T1000 (cell line): ENCODE results near the gene ZNF44.

ENCODE experiments used
- DNase-seq: peaks from one replicate; lab custom pipeline; 2025; ENCODE audit warnings: mixed read lengths; lab: John Stamatoyannopoulos, UW

The ZNF44 gene

GRCh38 chr19:12261554-12261953, 33.1 kb downstream of the ZNF44 start:
- DNase-seq, result no peak

DNA sequence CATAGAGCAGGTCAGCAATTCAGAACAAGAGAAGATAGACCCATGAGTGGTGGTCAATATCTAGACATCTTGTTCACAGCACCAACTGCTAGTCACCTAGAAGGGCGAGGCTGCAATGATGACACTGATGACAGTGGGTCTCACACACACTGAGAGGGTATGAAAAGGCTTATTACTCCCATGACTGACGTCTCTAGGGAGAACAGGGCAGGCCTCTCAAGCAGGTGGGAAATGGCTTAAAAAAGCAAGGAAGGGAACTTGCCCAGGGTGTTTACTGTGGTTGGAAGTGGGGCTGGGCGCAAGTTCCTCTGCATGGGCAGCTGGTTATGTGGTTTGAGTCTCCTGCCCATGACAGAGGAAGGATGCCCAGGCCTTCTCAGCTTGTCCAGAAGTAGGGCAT, 33.8 kb downstream of the ZNF44 start:
- DNase-seq, result no peak

DNA sequence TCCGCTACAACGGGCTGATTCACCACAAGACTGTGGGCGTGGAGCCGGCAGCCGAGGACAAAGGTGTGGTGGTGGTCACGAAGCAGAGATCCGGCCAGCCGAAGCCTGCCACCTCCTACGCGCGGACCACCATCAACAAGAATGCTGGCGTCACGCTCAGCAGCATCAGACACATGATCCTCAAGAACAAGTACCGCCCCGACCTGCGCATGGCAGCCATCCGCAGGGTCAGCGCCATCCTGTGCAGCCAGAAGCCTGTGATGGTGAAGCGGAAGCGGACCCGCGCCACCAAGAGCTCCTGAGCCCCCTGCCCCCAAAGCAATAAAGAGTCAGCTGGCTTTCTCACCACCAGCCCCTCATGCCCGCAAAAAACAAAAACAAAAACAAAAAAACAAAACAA, 34.4 kb downstream of the ZNF44 start:
- DNase-seq, result no peak

DNA sequence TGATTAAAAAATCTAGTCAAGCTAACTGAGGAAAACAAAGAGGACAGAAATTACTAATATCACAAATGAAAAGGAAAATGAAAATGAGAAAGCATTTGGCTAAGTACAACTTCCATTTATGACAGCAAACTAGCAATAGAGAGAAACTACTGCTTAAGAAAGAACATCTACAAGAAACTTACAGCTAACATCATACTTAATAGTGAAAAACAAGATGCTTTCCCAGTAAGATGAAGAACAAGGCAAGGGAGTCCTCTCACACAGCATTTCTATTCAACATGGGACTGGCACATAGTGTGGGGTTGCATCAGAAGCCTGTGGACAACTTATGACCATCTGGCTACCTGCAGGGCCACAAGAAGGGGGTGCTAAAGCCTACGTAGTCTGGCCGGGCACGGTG, 39.3 kb downstream of the ZNF44 start:
- no peak for DNase-seq

DNA sequence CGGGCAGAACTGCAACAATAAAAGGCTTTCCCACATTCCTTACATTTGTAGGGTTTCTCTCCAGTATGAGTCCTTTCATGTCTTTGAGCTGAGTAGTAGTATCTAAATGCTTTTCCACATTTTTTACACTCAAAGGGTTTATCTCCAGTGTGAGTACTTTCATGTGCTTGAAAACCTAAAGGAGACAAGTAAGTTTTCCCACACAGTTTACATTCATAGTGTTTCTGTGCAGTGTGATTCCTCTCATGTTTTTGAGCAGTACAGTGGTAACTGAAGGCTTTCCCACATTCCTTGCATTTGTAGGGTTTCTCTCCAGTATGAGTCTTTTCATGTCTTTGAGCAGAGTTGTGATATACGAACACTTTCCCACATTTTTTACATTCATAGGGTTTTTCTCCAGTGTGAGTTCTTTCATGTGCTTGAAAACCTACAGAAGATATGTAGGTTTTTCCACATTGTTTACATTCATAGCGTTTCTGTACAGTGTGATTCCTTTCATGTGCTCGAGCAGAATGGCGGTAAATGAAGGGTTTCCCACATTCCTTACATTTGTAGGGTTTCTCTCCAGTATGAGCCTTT, 47.0 kb downstream of the ZNF44 start:
- DNase-seq, result no peak

DNA sequence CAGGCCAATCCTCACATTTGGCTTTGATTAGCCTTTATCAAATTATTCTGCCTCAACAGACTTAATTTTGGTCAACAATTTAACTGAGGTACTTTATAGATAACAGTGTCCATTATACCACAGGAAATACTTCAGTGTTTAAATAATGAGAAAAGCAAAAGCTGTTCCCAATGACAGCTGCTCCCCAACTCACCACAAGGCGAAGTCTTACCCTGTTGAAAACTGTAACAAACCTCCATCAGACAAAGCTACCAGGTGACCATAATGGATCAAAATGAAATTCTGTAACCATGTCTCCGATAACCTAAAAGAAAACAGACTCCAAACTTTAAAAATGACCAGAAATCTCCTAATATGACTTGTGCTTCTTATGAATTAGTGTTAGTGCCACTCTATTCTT, 50.3 kb downstream of the ZNF44 start:
- DNase-seq, result no peak

GRCh38 chr19:12237143-12237839, 57.4 kb downstream of the ZNF44 start:
- DNase-seq, result no peak

DNA sequence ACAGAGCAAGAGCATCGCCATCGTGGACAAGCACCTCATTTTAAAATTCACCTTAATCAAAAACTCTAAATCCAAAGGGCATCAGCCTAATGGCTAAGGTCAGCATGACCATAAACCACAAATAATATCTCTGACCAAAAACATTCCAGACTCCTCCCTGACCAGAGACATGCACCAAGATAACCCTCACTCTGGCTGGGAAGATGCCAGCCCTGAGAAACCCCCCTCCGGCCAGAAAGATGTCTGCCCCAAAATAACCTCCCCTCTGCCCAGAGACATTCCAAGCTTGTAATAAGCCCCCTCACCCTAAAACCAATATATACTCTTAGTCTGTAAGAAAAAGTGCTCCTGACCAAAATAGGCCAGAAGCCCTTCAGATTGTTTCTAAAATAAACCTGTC, 61.7 kb downstream of the ZNF44 start:
- DNase-seq, result no peak

DNA sequence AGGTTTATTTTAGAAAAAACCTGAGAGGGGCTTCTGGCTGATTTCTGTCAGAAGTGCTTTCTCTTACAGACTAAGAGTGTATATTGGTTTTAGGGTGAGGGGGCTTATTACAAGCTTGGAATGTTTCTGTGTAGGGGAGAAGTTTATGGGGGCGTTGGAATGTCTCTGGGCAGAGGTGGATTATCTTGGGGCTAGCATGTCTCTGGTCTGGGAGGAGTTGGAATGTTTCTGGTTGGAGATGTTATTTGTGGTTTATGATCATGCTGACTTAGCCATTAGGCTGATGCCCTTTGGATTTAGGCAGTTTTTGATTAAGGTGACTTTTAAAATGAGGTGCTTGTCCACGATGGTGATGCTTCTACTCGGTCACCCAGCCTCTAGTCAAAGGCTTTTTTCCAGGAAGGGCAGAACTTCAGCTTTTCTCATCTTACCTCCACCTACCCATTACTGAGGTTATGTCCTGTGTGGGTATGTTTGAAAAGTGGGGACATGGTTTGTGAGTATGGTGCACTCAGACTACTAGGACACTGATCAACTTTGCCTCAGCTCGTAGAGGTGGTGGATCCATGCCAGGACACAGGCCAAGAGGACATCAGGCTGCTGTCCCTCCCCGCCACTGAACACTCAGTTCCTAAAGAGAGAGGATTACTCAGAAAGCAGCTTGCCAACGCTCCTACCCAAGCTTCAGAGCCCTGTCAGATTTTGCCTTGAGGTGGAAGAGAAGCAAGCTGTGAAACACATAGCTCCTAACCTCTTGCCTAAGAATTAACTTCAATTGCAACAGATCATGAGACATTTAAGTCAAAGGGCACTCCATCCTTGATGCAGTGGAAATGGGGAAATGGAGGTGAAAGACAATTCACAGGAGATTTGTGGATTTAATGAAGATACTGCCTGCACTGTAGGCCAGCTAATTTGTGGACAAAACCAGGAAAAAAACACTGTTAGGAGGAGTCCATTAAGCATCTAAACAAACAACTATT, 63.6 kb downstream of the ZNF44 start:
- no peak for DNase-seq

GRCh38 chr19:12229990-12230389, 64.7 kb downstream of the ZNF44 start:
- no peak for DNase-seq

DNA sequence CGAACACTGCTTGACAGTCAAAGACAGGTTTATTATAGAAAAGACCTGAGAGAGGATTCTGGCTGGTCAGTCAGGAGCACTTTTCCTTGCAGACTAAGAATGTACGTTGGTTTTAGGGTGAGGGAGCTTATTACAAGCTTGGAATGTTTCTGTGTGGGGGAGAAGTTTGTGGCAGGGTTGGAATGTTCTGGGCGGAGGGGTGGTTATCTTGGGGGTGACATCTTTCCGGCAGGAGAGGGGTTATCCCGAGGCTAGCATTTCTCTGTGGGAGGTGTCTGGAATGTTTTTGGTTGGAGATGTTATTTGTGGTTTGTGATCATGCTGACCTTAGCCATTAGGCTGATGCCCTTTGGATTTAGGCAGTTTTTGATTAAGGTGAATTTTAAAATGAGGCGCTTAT, 70.0 kb downstream of the ZNF44 start:
- DNase-seq, result no peak

GRCh38 chr19:12222980-12223630, 71.6 kb downstream of the ZNF44 start:
- DNase-seq, result no peak
